Activated T-cell treated with anti-CD3 and anti-CD28 coated beads for 4 hours (primary cell): Measurements from ENCODE around the gene PPP2R2C.

Source experiments
- DNase-seq: peaks from one replicate; pipeline ENCODE4 v3.0.0-alpha.2; 2020

The PPP2R2C gene

DNA sequence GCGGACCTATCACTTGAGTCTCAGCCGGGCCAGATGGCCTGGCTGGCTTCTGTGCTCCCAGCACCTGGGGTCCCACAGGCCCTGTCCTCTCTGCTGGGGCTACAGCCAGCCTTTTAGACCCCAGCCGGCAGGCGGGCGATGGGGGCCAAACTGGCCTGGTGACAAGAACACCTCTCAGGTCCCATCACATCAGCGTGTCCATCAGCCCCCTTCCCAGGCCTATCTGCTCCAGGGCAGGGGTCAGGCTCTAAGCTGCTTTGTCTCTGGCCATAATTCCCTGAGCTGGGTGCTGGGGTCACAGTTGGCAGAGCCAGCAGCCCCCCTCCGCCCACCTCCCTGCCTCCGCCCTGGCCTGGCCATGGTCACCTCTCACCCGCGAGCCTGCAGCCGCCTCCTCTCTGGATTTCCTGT lies 77.7 kb downstream of the PPP2R2C start:
- no peak for DNase-seq

DNA sequence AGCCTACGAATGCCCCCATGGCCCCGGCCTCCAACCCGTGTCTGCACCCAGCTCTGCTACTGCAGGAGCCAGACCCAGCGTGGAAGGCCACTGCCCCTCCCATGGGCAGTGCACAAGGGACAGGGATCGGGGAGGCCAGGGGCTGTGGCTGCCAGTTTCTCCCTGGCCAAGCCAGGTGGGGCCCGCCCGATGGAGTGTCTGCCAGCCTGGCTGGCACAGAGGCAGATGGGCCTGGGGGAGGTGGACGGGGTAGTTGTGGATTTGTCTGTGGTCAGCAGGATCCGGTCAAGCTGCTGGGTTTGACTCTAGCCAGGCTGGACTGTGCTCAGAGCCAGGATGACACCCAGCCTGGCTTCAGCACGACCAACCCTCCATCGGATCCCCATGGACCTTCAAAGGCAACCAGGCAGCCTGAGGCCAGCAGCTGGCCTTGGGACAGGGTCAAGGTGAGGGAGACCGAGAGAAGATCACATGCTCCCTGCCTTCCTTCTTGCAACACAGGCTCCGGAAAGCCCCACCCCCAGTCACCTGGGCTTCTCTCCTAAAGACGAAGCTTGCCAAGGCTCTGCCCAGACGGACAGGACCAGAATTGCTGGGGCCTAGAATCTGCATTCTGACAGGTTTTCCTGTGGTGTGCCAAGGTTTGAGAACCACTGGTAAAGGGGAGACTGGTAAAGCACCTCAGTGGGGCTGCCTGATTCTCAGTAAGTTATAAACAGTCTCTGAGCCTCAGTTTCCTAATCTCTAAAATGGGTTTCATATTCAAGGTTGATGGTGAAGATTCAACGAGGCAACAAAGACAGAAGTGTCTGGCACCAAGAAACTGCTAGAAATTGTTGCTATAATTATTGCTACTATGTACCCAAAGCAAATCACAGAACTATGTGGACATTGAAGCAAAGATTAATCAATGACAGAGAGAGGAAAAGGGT lies 78.6 kb downstream of the PPP2R2C start:
- DNase-seq = no peak

DNA sequence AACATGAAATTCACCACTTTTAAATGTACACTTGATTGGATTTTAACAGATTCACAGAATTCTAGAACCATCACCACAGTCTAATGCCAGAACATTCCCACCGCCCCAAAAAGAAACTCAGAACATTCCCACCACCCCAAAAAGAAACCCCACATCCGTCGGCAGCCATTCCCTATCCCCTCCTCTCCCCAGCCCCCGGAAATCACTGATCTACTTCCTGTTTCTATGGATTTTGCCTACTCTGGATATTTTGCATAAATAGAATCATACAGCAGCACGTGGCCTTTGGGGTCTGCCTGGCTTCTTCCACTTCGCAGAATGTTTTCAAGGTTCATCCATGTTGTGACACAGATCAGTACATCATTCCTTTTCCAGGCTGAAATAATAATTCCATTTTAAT lies 79.3 kb downstream of the PPP2R2C start:
- no peak for DNase-seq

DNA sequence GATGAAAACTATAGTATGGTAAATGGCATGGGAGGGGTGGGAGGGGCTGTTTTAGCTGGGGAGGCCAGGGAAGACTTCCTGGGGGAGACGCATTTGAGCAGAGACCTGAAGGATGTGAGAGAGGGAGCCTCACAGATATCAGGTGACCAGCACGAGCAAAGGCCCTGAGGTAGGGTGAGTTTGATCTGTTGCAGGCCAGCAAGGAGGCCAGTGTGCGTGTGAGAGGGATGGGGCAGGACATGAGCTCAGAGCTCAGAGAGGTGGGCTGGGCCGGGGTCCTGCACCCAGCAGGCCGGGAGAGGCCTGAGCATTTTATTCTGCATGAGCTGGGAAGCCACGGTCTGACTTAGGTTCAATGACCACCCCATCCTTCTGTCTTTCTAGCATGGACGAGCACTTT lies 80.0 kb downstream of the PPP2R2C start:
- no peak for DNase-seq

DNA sequence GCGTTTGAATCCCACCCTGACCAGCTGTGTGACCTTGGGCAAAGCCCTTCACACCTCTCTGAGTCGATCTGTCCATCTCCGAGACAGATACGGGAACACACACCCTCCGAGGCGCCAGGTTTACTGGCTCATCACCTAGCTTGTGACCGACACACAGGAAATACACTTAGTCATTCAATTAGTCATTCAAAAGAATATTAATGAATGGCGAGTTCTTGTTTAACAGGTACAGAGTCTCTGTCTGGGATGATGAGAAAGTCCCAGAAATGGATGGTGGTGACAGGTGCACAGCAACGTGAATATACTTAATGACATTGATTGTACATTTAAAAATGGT lies 80.6 kb downstream of the PPP2R2C start:
- no peak for DNase-seq

DNA sequence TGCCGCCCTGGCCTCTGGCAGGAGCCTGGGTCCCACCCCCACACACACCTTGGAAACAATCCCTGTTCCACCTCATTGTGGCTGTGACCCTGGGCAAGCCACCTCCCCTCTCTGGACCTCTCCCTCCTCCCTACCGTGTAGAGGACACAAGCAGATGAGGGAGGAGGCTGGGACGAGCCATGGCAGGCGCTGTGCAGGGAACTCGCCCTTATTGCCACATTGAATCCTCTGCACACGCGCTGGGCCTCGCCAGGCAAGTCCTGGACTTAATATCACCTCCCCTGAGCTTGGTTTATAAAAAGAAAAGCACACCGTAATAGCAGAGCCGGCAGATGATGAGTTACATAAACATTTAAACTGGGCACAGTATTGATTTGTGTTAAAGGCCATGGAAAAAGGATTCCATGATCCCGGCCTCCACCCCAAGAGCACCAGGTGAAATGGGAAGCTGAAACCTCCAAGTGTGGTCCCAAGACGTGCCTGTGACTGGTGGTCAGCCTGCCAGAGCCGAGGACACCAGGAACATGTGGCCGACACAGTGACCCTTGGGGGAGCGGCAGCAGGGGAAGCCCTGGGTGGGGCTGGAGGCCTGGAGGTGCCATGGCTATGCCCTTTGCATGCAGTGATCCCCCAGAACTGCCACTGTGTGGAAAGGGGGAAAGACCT lies 81.1 kb downstream of the PPP2R2C start:
- DNase-seq = no peak

DNA sequence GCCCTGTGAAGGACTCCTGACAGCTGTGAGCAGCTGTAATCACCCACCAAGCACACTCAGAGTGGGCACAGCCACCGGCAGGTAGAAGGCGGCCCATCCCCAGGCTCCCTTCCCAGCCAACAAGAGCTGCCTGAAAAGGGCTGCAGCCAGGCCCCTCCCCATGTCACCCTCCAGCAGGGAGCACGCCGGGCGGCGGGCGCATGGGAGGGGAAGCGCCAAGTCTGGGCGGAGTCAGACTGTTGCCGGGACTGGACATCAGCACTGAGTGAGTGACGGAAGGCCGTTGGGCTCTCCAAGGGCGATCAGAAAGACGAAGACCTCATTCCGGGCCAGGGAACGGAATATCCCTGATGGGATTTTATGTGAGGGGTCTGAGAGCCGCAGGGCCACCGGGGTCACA lies 82.1 kb downstream of the PPP2R2C start:
- DNase-seq = no peak

DNA sequence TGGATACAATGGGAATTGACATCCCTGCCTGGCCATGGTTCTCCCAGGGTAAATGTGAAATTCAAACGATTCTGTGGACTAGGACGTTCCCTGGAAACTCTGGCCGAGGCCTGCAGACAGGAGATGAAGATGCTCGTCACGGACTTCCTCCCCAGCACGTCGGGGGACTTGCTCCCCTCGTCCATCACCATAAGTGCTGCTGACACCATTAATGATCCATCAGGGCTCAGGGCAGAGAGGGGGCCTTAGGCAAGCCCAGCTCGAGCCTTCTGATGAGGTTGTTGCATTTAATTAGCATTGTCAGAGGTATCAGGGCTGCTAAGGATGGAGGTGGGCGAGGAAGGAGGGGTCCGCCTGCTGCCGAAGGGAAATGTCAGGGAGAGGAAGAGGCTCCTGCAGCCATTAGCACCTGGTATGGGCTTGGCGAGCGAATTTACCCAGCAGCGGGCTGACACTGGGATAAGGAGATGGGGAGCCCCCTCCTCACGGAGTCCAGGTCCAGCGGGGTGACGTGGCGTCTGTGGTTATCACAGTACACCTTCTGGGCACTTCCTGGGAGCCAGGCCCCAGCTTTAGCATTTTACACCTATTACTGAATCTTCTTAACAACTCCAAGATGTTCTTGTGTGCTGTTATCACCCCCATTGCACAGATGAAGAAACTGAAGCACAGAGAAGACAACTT lies 83.1 kb downstream of the PPP2R2C start:
- DNase-seq = no peak

DNA sequence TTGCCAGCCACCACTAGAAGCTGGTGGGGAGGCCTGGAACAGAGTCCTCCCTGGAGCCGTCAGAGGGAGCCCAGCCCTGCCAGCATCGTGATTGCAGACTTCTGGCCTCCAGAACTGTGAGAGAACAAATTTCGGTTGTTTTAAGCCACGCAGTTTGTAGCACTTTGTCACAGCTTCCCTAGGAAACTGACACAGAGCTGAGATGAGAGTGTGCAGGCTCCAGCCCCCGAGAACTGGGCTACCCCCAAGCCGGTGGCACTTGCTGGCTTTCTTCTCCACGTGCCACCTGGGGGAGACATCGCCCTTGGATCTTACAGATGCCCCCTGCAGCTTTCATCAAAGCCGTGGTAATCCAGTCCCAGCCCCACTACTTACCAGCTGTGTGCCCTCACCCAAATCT lies 83.7 kb downstream of the PPP2R2C start:
- DNase-seq = no peak

DNA sequence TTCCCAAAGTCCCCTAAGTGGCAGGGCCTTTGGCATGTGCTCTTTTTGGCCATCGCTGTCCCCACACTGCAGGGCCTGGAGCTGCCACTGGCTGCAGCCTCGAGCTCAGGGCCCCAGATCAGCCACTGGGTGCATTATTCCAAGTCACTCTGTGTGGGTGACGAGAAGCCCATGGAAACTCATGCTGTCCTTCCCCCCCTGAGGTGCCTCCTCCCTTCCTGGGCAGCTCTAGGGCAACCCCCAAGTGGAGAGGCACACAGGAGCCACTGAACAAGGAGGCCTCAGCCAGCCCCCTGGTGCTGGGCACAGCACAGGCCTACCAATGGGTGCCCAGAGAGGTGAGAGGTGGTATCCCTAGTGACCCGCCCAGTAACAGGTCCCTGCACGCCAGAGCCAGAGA lies 84.5 kb downstream of the PPP2R2C start:
- no peak for DNase-seq

DNA sequence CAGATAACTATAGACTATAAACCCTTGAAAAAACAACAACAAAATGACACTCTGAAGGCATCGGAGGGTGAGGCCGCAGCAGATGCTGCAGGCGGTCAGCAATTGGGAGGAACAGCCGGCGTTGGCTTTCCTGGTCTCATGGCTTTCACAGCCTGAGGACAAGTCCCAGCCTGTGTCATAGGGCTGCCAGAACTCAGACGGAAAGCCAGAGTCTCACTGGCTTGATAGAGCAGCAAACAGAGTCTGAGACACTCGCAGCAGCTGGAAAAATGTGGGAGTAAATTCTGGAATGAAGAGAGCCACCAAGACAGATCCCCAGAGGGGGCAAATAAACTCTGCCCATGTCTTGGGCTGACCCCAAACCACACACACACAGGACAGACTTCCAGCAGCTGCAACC lies 86.3 kb downstream of the PPP2R2C start:
- DNase-seq = no peak

DNA sequence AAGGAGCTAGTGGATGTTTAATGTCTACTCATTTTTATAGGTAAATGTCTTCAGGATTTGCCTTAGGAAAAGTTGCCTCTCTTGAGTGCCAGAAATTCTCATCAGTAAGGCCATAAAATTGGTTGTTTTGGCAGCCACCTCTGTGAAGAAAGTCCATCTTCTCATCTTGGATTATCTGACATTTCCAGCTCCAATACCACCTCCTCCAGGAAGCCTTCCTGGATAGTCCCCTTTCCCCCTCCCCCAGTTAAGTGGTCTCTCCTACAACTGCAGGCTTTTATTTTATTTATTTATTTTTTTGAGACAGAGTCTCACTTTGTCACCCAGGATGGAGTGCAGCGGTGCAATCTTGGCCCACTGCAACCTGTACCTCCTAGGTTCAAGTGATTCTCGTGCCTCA lies 87.1 kb downstream of the PPP2R2C start:
- DNase-seq = no peak

DNA sequence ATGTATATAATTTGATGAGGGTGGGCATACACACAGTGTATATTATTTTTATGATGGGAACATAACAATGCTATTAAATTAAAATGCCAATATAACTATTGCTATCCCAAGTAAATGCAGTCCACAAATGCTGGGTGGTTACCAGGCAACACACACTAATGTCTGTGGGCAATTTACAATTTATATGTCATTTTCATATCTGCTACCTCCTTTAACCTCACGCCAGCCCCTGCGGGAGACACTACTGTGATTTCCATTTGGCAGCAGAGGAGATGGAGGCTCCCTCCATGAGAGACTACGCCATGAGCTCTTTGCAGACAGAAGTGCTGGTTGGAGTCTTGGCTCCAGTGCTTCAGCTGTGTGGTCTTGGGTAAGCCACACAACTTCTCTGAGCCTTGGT lies 87.9 kb downstream of the PPP2R2C start:
- no peak for DNase-seq

DNA sequence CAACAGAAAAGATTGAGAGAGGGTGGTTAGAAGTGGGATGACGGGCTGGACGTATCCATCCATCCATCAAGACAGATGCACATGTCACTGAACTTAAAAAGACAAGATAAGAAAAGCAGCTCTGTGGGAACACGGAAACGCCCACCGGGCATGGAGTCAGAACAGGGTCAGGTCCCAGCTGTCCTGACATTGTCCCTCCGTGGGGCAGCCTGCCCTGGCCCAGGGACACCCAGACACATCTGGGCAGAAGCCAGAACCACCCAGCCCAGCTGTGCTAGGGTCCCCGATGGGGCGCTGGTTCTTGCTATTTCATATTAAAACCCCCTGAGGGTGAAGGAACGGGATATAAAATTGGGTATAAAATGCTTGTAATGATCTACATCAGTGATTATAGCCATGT lies 88.5 kb downstream of the PPP2R2C start:
- no peak for DNase-seq

DNA sequence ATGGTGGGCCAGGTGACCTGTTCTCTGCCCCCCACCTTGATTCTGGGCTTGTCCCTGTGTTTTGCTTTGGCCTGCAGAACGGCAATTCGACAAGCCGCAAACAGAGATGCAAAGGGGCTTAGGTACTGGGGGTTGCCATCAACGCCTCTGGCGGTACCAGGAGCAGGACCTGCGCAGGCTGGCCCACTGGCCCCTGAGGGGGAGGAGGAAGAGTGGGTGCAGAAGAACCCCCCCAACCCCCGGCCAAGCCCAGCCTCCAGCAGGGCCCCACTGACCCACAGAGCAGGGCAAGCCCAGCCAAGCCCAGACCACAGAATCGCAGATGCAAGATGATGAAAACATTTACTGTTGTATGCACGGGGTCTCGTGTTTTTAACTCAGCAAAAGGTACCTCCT lies 89.4 kb downstream of the PPP2R2C start:
- DNase-seq = no peak

DNA sequence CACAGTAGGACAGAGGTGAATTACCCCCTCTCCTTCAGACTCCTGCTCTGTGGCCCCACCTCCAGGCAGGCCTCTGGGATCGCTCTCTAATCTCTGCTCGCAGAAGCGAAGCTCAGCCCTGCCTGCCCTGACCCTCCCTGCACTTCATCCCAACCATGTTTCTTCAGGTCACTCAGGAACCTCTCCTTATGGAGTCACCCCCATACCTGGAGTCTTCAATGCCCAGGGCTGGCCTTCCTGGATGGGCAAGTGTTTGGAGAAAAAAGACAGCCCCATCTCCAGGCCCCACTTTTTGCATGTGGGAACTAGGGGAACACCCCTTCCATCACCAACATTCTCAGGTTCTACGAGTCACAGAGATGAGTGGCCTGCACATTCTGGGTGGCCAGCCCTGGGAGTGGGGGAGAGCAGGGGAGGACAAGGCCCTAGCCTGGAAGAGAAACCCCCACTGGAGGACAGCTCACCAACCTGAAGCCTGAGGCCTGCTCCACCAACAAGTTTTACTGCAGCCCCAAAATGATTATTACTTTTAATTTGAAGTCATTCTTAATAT lies 90.8 kb downstream of the PPP2R2C start:
- DNase-seq = no peak

DNA sequence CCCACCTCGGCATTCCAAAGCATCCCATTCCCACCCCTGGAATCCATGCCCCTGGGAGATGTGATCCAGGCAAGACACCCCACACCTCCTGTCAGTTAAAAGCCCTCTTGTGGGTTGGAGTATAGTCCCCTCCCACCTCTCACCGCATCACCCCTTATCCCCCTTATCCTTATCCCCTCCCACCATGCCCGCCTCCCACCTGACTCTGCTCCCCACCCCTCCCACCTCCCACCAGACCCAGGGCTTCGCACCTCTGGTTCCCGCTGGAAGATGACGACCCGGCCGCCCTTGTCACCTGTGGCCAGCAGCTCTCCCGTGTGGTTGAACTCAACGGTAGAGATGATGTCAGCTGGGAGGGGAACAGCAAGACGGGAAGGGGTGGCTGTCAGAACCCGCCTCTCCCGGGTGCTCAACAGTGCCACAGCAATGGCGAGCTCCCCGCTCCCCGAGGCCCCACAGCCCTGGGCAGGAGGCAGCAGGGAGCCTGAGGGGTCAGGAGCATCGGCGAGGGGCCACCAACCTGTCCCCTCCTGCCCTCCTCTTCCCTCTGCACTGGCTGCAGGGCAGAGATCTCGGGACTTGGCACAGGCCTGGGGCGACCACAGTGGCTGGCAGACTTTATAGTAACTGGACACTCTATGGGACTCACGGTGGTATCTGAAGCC lies 91.5 kb downstream of the PPP2R2C start:
- no peak for DNase-seq

DNA sequence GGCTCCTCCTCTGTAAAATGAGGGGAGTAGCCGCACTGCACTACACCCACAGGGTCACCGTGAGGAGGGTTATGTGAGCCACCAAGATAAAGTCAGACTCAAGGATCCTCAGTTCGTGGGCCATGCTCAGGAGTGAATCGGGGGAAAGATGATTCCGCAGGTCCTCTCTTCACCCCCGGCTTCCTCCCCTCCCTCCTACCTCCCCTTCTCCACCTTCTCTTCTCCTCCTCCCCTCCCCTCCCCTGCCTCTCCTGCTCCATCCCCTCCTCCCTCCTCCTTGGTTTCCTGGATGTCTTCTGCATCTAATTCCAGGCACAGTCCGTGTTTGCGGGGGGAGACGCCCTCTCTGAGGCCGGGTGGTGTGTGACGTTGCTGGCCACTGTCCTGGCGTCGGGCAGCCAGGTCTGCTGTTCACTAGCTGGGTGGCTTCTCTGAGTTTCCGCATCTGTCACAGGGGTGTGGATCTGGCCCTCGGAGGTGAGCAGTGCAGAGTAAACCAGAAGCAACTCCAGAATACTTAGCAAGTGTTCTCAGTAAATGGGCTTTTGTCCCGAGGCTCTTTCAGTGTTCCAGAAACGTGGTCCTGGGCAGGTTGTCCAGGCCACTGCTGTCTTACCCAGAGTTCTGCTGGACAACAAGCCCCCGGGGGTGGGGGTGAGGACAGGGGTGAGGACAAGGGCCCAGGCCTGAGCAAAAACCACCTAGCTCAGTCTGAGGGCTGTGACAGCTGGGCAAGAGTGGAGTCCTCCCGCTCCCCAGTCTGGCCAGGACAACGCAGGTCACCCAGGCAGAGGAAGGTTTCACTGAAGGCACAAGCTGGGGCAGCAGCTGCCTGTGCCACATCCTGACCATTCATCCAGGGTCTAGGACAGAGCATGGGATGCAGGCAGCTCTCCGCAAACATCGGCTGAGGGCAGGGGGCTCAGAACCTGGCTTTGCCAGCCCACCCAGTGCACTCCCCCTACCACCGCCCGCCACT lies 92.4 kb downstream of the PPP2R2C start:
- no peak for DNase-seq

DNA sequence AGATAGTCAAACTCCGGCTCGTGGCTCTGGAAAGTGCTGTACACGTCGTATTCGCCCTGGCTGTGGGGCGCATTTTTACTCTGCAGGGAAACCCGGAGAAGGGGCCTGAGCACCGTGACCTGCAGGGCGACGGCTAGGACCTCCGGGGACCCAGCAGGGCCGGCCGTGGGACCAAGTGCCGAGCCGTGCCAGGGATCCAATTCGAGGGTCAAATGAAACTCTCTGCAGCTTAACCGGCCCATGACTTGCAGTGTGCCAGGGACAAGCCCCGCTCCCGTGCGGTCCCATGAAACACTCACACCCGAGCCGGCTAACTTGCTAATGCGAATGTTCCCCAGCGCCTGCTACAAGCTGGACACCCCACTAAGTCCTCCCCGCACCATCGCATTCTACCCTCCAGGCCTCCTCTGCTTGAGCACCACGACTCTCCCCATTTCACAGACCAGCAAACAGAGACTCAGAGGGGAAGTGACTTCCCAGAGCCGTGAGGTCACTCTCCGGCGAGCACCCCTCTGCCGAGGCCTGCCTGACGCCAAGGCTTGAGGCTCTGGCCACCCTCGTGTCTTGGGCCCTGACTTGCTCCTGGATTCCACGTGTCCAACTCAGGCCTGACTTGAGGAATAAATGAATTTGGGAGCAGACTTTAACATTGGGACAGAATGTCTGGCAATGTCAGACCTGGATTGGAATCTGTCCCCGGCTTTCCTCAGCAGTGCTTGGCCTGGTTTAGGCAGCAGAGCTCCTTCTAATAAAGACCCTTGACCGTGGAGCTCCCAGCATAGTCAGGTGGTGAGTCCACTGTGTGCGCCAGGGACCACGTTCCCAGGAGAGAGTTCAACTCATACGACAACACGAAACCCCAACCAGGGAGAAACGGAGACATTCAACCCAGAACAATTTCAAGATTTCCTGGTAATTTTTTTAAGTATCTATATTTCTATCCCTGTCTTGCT lies 93.6 kb downstream of the PPP2R2C start:
- no peak for DNase-seq

DNA sequence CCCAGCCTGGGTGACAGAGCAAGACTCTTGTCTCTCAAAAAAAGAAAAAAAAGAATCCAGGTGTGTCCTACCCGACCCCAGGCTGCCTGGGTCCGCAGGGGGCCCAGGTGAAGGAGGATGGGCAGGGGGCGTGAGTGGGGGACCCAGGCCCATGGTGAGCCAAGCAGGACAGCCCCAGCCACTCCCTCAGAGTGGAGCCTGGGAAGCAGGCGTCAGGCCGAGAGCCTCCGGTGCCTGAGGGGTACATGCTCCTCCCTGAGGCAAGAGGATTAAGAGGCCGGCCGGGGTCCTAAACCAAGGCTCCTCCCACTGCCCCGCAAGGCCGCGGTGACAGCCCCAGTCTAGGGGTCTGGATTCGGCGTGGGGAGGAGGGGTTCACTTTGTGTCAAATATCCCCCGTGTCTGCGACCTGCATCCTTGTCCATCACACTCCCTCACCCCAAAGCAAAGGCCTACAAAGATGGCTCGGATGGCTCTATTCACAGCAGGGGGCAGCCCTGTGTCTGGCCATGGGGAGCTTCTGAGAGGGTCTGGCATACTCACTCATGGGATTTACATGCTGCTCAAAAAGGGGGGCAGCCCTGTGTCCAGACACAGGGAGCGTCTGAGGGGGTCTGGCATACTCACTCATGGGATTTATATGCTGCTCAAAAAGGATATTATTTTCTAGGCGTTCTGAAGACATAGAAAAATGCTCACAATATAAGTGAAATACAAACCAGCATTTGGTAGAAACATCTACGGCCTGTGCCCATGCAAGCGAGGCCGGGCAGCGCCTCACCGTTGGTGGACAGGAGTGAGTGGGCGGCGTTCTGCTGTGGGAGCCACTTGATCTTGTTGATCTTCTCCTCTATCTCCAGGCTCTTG lies 94.6 kb downstream of the PPP2R2C start:
- DNase-seq = no peak
